Gastrocnemius medialis (tissue), 4 donors: ENCODE results near the gene TBC1D10A. TPM values are rescaled to one million over a fixed set of nuclear protein-coding genes. Genes with fewer than 3 reads are reported as not detected.

ENCODE experiments used
- ATAC-seq, 2 donors: fragments of 150-250 bp; one replicate each; pipeline ENCODE4 v1.9.1; 2016
- DNase-seq, 2 donors: peaks; one replicate each; pipeline ENCODE4 v3.0.0-alpha.2; 2019
- H3K27ac ChIP-seq, 4 donors: fragments of 200-600 bp; sonication (generic); 1 replicate in 1 of 4; 2 replicates in 3 of 4; pipeline ENCODE4 v1.5.1; 2016 to 2018; ENCODE audit warnings: mild to moderate bottlenecking in 2 of 4, moderate library complexity in 1 of 4
- H3K27me3 ChIP-seq, 3 donors: fragments of 200-600 bp; sonication (generic) in 2 of 3; 1 replicate in 1 of 3; 2 replicates in 2 of 3; pipeline versions ENCODE4 v1.5.1 to v1.6.0; 2016 to 2019; ENCODE audit warnings: mild to moderate bottlenecking in 1 of 3, moderate library complexity in 1 of 3
- H3K36me3 ChIP-seq, 2 donors: fragments of 200-600 bp; sonication (generic) in 1 of 2; one replicate each; pipeline ENCODE4 v1.5.1; 2017 to 2018
- H3K4me1 ChIP-seq, 2 donors: fragments of 200-600 bp; sonication (generic) in 1 of 2; one replicate each; pipeline ENCODE4 v1.5.1; 2016 to 2017; ENCODE audit warnings: mild to moderate bottlenecking in 2 of 2
- H3K4me3 ChIP-seq, 4 donors: fragments of 200-600 bp; sonication (generic) in 3 of 4; 1 replicate in 1 of 4; 2 replicates in 3 of 4; pipeline ENCODE4 v1.5.1; 2016 to 2019; ENCODE audit warnings: mild to moderate bottlenecking in 2 of 4
- H3K9me3 ChIP-seq, 3 donors: fragments of 200-600 bp; sonication (generic) in 2 of 3; 1 replicate in 1 of 3; 2 replicates in 2 of 3; pipeline ENCODE4 v1.5.1; 2016 to 2019
- POLR2A ChIP-seq, 2 donors: fragments of 450-650 bp; IDR thresholded peaks; one replicate each; pipeline ENCODE4 v1.6.1; 2017; ENCODE audit warnings: antibody characterized with exemption in 2 of 2, mild to moderate bottlenecking in 2 of 2, moderate library complexity in 2 of 2
- in situ Hi-C, 4 donors: fragments of 200-750 bp; cut with MboI; loops; one replicate each; pipeline versions ENCODE4 v1.15.0 to v1.8.0; 2017; ENCODE audit warnings: low sequenced_read_pairs in 4 of 4
- intact Hi-C: fragments of 100-400 bp; cut with DNase I; formaldehyde crosslinking; loops from one replicate; pipeline ENCODE4 v1.15.1; 2023; ENCODE audit warnings: low total_unique reads
- total RNA-seq, 4 donors: library from RNA; depleted of rRNA; stranded (reverse); fragments of >200 nt; gene quantifications; one replicate each; pipeline versions ENCODE4 v1.1.0 to v1.2.3, GENCODE V29; 2016
- TF ChIP-seq, protein P1 (sequence below), 5 experiments: fragments of 450-650 bp in 3 of 5; fragments of 200-600 bp in 2 of 5; sonication (generic) in 2 of 5; IDR thresholded peaks in 4 of 5; conservative IDR thresholded peaks in 1 of 5; 1 replicate in 4 of 5; 2 replicates in 1 of 5; pipeline ENCODE4 v1.5.1; 2016 to 2019; ENCODE audit warnings: antibody characterized with exemption in 5 of 5, mild to moderate bottlenecking in 3 of 5, moderate library complexity in 3 of 5

TBC1D10A gene
- total RNA-seq, 4 donors from 2014 or later = 4.1 to 9.6 (median 6.2) TPM

DNA sequence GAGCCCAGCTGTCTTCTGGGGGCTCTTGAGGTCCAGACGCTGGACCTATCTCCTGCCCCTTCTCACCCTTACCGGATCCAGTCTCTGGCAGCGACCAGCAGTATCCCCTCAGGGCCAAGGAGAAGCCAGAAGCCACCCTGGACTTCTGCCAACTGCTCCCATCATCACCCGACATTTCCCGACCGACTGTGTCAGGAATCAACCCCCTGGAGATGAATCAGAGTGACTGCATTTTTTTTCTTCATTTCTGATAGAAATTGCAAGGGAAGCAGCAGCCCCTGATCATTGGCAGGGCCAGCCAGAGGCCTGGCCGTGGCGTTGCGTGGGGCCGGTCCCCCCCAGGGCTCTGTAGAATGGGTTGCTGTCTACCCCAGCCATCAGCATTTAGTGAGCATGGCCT lies 75.0 kb downstream of the TBC1D10A start:
- TF ChIP-seq POLR2A (IDR thresholded peaks at IDR 0.05) = no peak
- TF ChIP-seq, protein P1, sequence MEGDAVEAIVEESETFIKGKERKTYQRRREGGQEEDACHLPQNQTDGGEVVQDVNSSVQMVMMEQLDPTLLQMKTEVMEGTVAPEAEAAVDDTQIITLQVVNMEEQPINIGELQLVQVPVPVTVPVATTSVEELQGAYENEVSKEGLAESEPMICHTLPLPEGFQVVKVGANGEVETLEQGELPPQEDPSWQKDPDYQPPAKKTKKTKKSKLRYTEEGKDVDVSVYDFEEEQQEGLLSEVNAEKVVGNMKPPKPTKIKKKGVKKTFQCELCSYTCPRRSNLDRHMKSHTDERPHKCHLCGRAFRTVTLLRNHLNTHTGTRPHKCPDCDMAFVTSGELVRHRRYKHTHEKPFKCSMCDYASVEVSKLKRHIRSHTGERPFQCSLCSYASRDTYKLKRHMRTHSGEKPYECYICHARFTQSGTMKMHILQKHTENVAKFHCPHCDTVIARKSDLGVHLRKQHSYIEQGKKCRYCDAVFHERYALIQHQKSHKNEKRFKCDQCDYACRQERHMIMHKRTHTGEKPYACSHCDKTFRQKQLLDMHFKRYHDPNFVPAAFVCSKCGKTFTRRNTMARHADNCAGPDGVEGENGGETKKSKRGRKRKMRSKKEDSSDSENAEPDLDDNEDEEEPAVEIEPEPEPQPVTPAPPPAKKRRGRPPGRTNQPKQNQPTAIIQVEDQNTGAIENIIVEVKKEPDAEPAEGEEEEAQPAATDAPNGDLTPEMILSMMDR (IDR thresholded peaks at IDR 0.05 in 4 of 5, conservative IDR thresholded peaks at IDR 0.05 in 1 of 5) = no peak
- in situ Hi-C loops (no loop called here), intact Hi-C loops (no loop called here)
- H3K27me3 ChIP-seq = peaks cover 6 to 10% (median 8%) of the 10 kb centered on the region in 3 donors
- DNase-seq (no peak), ATAC-seq (no peak)
- no peak overlapping the region for H3K4me3 ChIP-seq
- H3K36me3 ChIP-seq = no peaks in the 10 kb centered on the region
- H3K9me3 ChIP-seq = no peaks in the 10 kb centered on the region
- no peaks in the 10 kb centered on the region for H3K4me1 ChIP-seq
- peak overlapping the region in 1 of 4 donors; percentile 25 for H3K27ac ChIP-seq

DNA sequence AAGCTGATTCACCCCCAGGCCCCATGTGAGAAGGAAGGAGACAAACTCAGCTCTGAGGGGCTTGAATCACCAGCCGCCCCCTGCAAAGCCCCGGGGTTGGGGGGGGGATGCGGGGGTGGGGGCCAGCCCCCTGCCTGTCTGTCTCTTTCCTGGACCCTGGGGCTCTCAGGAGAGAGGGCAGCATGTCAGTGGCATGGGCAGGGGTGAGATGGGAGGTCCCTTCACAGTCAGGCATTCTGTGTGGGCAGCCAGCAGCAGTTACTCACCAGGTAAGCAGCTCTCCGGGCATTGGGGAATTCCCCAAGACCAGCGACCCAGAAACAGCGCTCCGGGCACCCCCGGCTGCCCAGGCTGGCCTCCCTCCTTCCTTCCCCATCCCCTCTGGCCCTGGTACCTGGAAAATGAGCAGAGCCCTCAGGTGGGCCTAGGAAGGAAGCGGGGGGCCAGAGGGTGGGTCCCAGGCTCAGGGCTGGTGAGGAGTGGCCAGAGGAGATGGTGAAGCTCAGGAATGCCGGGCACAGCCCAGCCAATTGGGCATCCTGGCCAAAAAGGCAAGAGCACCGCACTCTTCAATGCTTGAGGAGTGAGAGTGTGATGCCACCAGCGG lies 76.0 kb downstream of the TBC1D10A start:
- no peak overlapping the region for H3K4me3 ChIP-seq
- H3K4me1 ChIP-seq = peaks cover 0 to 4% of the 10 kb centered on the region in 2 donors
- no peak overlapping the region for H3K27ac ChIP-seq
- ATAC-seq (no peak), DNase-seq (no peak)
- no peaks in the 10 kb centered on the region for H3K36me3 ChIP-seq
- TF ChIP-seq, protein P1 (IDR thresholded peaks at IDR 0.05 in 4 of 5, conservative IDR thresholded peaks at IDR 0.05 in 1 of 5) = no peak
- no peak for TF ChIP-seq POLR2A (IDR thresholded peaks at IDR 0.05)
- no peaks in the 10 kb centered on the region for H3K9me3 ChIP-seq
- in situ Hi-C loops = no loop called here
- intact Hi-C loops = no loop called here
- H3K27me3 ChIP-seq = peaks cover 12 to 20% (median 15%) of the 10 kb centered on the region in 3 donors

DNA sequence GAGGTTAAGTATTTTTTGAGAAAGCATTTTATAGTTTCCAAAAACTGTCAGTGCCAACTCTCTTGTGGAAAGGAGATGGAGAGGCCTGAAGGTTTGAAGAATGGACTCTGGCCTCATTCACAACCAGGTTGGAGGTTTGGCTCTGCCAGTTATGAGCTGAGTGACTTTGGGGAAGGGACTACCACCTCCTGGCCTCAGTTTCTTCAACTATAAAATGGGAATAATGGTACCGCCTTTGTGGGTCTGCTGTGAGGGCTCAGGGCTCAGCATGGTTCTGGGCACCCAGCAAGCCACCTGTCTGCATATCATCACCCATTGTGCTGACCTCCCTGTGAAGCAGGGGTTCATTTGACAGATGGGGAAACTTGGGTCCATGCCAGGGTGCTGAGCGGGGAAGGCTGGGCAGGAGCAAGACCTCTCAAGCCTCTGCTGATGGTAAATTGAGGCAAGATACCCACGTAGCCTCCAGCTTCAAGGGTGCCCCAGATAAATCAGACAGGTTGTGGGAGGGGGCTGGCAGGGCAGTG lies 76.6 kb downstream of the TBC1D10A start:
- in situ Hi-C loops (no loop called here), intact Hi-C loops (no loop called here)
- Histone ChIP-seq H3K9me3 (no peaks in the 10 kb centered on the region), H3K27ac (no peak overlapping the region), H3K27me3 (peaks cover 19 to 25% (median 21%) of the 10 kb centered on the region in 3 donors), H3K4me3 (no peak overlapping the region), H3K4me1 (peaks cover 0 to 6% of the 10 kb centered on the region in 2 donors), H3K36me3 (no peaks in the 10 kb centered on the region)
- ATAC-seq (no peak), DNase-seq (no peak)
- no peak for TF ChIP-seq POLR2A (IDR thresholded peaks at IDR 0.05)
- TF ChIP-seq, protein P1 (IDR thresholded peaks at IDR 0.05 in 4 of 5, conservative IDR thresholded peaks at IDR 0.05 in 1 of 5) = no peak

DNA sequence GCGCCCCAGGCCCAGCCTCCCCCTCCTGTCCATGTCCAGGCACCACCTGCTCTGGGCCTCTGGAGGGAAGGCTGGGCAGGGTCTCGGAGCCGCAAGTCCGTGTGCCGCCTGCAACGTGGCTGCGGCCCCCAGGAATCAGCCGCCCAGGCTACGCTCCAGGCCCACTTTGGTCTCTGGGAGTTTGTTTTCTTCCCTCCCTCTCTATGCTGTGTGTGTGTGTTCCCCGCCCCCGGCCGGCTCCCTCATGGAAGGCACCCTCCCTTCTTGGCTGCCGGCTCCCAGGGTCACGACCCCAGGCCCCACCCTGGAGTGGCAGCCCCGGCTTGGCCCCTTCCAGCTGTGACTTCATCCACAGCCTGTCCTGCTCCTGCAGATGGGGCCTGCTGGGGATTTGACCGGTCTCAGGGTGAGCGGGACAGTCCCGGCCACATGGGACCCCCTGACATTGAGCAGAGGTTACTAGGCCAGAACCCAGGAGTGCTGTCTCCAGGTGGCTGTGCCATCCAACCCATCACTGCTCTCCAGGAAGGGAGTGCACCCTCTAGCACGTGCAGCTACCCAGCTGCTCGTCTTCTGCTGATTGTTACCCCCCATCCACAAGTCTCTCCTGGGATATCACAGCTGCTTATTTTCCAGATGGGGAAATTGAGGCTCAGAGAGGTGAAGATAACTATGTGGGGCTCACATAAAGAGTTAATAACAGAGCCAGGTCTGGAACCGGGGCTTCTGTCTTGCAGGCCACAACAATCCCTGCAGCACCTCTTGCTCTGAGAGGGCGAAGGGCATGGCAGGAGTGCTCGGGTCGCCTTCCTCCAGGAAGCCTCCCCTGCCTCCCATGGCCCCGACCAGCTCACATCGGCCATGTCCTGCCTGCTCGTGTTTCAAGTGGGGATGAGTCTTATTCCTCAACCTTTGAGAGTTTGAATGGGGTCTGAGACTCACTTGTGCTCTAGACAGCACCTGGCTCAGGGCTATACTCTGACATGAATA lies 77.4 kb downstream of the TBC1D10A start:
- Histone ChIP-seq H3K27me3 (peaks cover 25 to 33% (median 28%) of the 10 kb centered on the region in 3 donors), H3K27ac (peak overlapping the region in 1 of 4 donors; percentile 25), H3K36me3 (no peaks in the 10 kb centered on the region), H3K4me1 (peaks cover 0 to 6% of the 10 kb centered on the region in 2 donors), H3K4me3 (no peak overlapping the region), H3K9me3 (no peaks in the 10 kb centered on the region)
- in situ Hi-C loops (no loop called here), intact Hi-C loops (no loop called here)
- DNase-seq (no peak), ATAC-seq (peak in 1 of 2 donors; percentile 31)
- TF ChIP-seq POLR2A (IDR thresholded peaks at IDR 0.05) = no peak
- TF ChIP-seq, protein P1 (IDR thresholded peaks at IDR 0.05 in 4 of 5, conservative IDR thresholded peaks at IDR 0.05 in 1 of 5) = no peak
